ENCODE measurements around the gene TM4SF4.
"Not testable (repeated sequence)": the region's sequence is repeated elsewhere in the genome, so short reads cannot be mapped to it uniquely, and the experiment has no call there.

DNA sequence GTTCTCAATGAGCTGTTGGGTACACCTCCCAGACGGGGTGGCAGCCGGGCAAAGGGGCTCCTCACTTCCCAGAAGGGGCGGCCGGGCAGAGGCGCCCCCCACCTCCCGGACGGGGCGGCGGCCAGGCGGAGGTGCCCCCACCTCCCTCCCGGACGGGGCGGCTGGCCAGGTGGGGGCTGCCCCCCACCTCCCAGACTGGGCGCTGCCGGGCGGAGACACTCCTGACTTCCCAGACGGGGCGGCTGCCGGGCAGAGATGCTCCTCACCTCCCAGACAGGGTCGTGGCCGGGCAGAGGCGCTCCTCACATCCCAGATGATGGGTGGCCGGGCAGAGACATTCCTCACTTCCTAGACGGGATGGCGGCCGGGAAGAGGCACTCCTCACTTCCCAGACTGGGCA is 29.6 kb upstream of the TM4SF4 start:
- TF ChIP-seq, protein P1, sequence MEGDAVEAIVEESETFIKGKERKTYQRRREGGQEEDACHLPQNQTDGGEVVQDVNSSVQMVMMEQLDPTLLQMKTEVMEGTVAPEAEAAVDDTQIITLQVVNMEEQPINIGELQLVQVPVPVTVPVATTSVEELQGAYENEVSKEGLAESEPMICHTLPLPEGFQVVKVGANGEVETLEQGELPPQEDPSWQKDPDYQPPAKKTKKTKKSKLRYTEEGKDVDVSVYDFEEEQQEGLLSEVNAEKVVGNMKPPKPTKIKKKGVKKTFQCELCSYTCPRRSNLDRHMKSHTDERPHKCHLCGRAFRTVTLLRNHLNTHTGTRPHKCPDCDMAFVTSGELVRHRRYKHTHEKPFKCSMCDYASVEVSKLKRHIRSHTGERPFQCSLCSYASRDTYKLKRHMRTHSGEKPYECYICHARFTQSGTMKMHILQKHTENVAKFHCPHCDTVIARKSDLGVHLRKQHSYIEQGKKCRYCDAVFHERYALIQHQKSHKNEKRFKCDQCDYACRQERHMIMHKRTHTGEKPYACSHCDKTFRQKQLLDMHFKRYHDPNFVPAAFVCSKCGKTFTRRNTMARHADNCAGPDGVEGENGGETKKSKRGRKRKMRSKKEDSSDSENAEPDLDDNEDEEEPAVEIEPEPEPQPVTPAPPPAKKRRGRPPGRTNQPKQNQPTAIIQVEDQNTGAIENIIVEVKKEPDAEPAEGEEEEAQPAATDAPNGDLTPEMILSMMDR (conservative IDR thresholded peaks at IDR 0.05): not testable (repeated sequence)
- TF ChIP-seq ZFX (IDR thresholded peaks at IDR 0.05): not testable (repeated sequence)

All from C4-2B (cell line).